Measurements from ENCODE around the gene DNAJB1. TPM values are rescaled to one million over a fixed set of nuclear protein-coding genes. Genes with fewer than 3 reads are reported as not detected.

DNAJB1 gene
- total RNA-seq, 2 experiments from 2014 or later, result 45.0 to 45.7 TPM

- Mint-ChIP-seq H3K9me3 (no peaks in the 10 kb centered on the region), H3K4me1 (peaks cover 22% of the 10 kb centered on the region), H3K4me3 (no peak overlapping the region), H3K36me3 (peaks cover 6% of the 10 kb centered on the region), H3K27ac (no peak overlapping the region), H3K27me3 (peaks cover 20% of the 10 kb centered on the region)
- DNase-seq, result no peak
Measured at GRCh38 chr19:14477418-14478112, 40.6 kb downstream of the DNAJB1 start.

- Mint-ChIP-seq H3K4me3 (no peak overlapping the region), H3K9me3 (no peaks in the 10 kb centered on the region), H3K27me3 (peaks cover 21% of the 10 kb centered on the region), H3K36me3 (peaks cover 7% of the 10 kb centered on the region), H3K27ac (no peak overlapping the region), H3K4me1 (peaks cover 22% of the 10 kb centered on the region)
- no peak for DNase-seq
Measured at GRCh38 chr19:14476673-14477401, 41.4 kb downstream of the DNAJB1 start.

GRCh38 chr19:14476327-14476672 lies 41.9 kb downstream of the DNAJB1 start:
- Mint-ChIP-seq H3K27ac (no peak overlapping the region), H3K4me1 (peaks cover 22% of the 10 kb centered on the region), H3K4me3 (no peak overlapping the region), H3K36me3 (peaks cover 9% of the 10 kb centered on the region), H3K9me3 (no peaks in the 10 kb centered on the region), H3K27me3 (peaks cover 21% of the 10 kb centered on the region)
- no peak for DNase-seq

GRCh38 chr19:14475251-14476073 lies 42.7 kb downstream of the DNAJB1 start, which contains the start of gene PTGER1:
TSS of gene PTGER1 (minus strand) at chr19:14475354. CDS start at chr19:14474320, 1,034 bp downstream.
- peak; percentile 49 for DNase-seq
- Mint-ChIP-seq H3K9me3 (no peaks in the 10 kb centered on the region), H3K4me3 (peak within 1 kb of the TSS; percentile 35), H3K27me3 (peaks cover 21% of the 10 kb centered on the region), H3K4me1 (peaks cover 22% of the 10 kb centered on the region), H3K36me3 (peaks cover 9% of the 10 kb centered on the region), H3K27ac (no peak within 1 kb of the TSS)

GRCh38 chr19:14474827-14475226 lies 43.4 kb downstream of the DNAJB1 start:
- Mint-ChIP-seq H3K4me3 (peak overlapping the region; percentile 35), H3K4me1 (peaks cover 22% of the 10 kb centered on the region), H3K27ac (no peak overlapping the region), H3K36me3 (peaks cover 9% of the 10 kb centered on the region), H3K27me3 (peaks cover 21% of the 10 kb centered on the region), H3K9me3 (no peaks in the 10 kb centered on the region)
- DNase-seq, result no peak

- Mint-ChIP-seq H3K9me3 (no peaks in the 10 kb centered on the region), H3K36me3 (peaks cover 9% of the 10 kb centered on the region), H3K27ac (no peak overlapping the region), H3K4me3 (peak overlapping the region; percentile 35), H3K4me1 (peaks cover 22% of the 10 kb centered on the region), H3K27me3 (peaks cover 21% of the 10 kb centered on the region)
- no peak for DNase-seq
Measured at GRCh38 chr19:14473978-14474578, 44.1 kb downstream of the DNAJB1 start.

GRCh38 chr19:14473073-14473977 lies 44.9 kb downstream of the DNAJB1 start:
- no peak for DNase-seq
- peaks cover 9% of the 10 kb centered on the region for H3K36me3 Mint-ChIP-seq
- H3K4me3 Mint-ChIP-seq, result peak overlapping the region; percentile 56
- H3K4me1 Mint-ChIP-seq, result peaks cover 22% of the 10 kb centered on the region
- peaks cover 21% of the 10 kb centered on the region for H3K27me3 Mint-ChIP-seq
- H3K27ac Mint-ChIP-seq, result no peak overlapping the region
- no peaks in the 10 kb centered on the region for H3K9me3 Mint-ChIP-seq

- peaks cover 7% of the 10 kb centered on the region for H3K36me3 Mint-ChIP-seq
- peaks cover 22% of the 10 kb centered on the region for H3K4me1 Mint-ChIP-seq
- no peaks in the 10 kb centered on the region for H3K9me3 Mint-ChIP-seq
- no peak overlapping the region for H3K27ac Mint-ChIP-seq
- DNase-seq, result peak; percentile 86
- no peak overlapping the region for H3K4me3 Mint-ChIP-seq
- peaks cover 21% of the 10 kb centered on the region for H3K27me3 Mint-ChIP-seq
Measured at GRCh38 chr19:14472202-14472938, 45.8 kb downstream of the DNAJB1 start.

- Mint-ChIP-seq H3K4me1 (peaks cover 22% of the 10 kb centered on the region), H3K4me3 (no peak overlapping the region), H3K27ac (no peak overlapping the region), H3K9me3 (no peaks in the 10 kb centered on the region), H3K27me3 (peaks cover 21% of the 10 kb centered on the region), H3K36me3 (peaks cover 9% of the 10 kb centered on the region)
- no peak for DNase-seq
Measured at GRCh38 chr19:14471436-14472187, 46.6 kb downstream of the DNAJB1 start.

- Mint-ChIP-seq H3K4me1 (peaks cover 12% of the 10 kb centered on the region), H3K9me3 (no peaks in the 10 kb centered on the region), H3K27ac (no peak overlapping the region), H3K4me3 (no peak overlapping the region), H3K36me3 (peaks cover 11% of the 10 kb centered on the region), H3K27me3 (peaks cover 21% of the 10 kb centered on the region)
- no peak for DNase-seq
Measured at GRCh38 chr19:14470031-14470876, 47.9 kb downstream of the DNAJB1 start.

- Mint-ChIP-seq H3K36me3 (peaks cover 8% of the 10 kb centered on the region), H3K4me3 (no peak overlapping the region), H3K27me3 (peaks cover 4% of the 10 kb centered on the region), H3K27ac (no peak overlapping the region), H3K4me1 (peaks cover 1% of the 10 kb centered on the region), H3K9me3 (no peaks in the 10 kb centered on the region)
- DNase-seq, result no peak
Measured at GRCh38 chr19:14467816-14468215, 50.4 kb downstream of the DNAJB1 start.

- H3K9me3 Mint-ChIP-seq, result no peaks in the 10 kb centered on the region
Measured at GRCh38 chr19:14467391-14467790, 50.8 kb downstream of the DNAJB1 start.

More at GRCh38 chr19:14467391-14467790, 50.8 kb downstream of the DNAJB1 start:
- peaks cover 8% of the 10 kb centered on the region for H3K36me3 Mint-ChIP-seq
- no peak for DNase-seq
- H3K4me1 Mint-ChIP-seq, result no peaks in the 10 kb centered on the region
- H3K27me3 Mint-ChIP-seq, result no peaks in the 10 kb centered on the region
- no peak overlapping the region for H3K27ac Mint-ChIP-seq
- H3K4me3 Mint-ChIP-seq, result no peak overlapping the region
